Ishikawa (cell line): ENCODE data around the gene PPBP.

Experiments used
- CEBPB ChIP-seq: IDR thresholded peaks from 2 replicates; pipeline ENCODE4 v1.6.1; 2012
- CREB1 ChIP-seq: IDR thresholded peaks from 2 replicates; pipeline ENCODE4 v1.6.1; 2012; ENCODE audit warnings: low read depth
- EGR1 ChIP-seq: IDR thresholded peaks from 2 replicates; pipeline ENCODE4 v1.6.1; 2012
- EP300 ChIP-seq: IDR thresholded peaks from 2 replicates; pipeline ENCODE4 v1.6.1; 2012; ENCODE audit warnings: borderline replicate concordance
- FOXM1 ChIP-seq: IDR thresholded peaks from 2 replicates; pipeline ENCODE4 v1.6.1; 2012; ENCODE audit warnings: low read depth, borderline replicate concordance
- NFIC ChIP-seq: IDR thresholded peaks from 2 replicates; pipeline ENCODE4 v1.6.1; 2012
- RAD21 ChIP-seq: IDR thresholded peaks from 2 replicates; pipeline ENCODE4 v1.6.1; 2012; ENCODE audit warnings: low read depth
- TAF1 ChIP-seq: IDR thresholded peaks from 2 replicates; pipeline ENCODE4 v1.6.1; 2012; ENCODE audit warnings: low read depth, mild to moderate bottlenecking
- TCF12 ChIP-seq: IDR thresholded peaks from 2 replicates; pipeline ENCODE4 v1.6.1; 2012; ENCODE audit warnings: low read depth
- TEAD4 ChIP-seq: IDR thresholded peaks from 2 replicates; pipeline ENCODE4 v1.6.1; 2012
- YY1 ChIP-seq: IDR thresholded peaks from 2 replicates; pipeline ENCODE4 v1.6.1; 2012; ENCODE audit warnings: low read depth
- ZBTB7A ChIP-seq: IDR thresholded peaks from 2 replicates; pipeline ENCODE4 v1.6.1; 2012; ENCODE audit warnings: low read depth
- TF ChIP-seq, protein P1 (sequence below): IDR thresholded peaks from 2 replicates; pipeline ENCODE4 v1.6.1; 2012
- TF ChIP-seq, protein P2 (sequence below): IDR thresholded peaks from 2 replicates; pipeline ENCODE4 v1.6.1; 2012
- TF ChIP-seq, protein P3 (sequence below): IDR thresholded peaks from 2 replicates; pipeline ENCODE4 v1.6.1; 2012; ENCODE audit warnings: low read depth, mild to moderate bottlenecking

Gene PPBP

DNA sequence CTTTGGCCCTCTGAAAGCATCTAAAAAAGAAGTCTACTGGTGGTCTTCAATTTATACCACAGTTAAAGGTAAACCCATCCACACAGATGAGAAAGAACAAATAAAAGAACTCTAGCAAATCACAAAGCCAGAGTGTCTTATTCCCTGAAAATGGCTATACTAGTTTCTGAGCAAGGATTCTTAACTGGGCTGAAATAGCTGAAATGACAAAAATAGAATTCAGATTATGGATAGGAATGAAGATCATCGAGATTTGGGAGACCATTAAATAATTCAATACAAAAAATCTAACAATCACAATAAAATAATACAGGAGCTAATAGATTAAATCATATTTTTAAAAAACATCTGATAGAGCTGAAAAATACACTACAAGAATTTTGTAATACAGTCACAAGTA, 18.0 kb downstream of the PPBP start:
- no peak for TF ChIP-seq EGR1
- TF ChIP-seq RAD21, result no peak
- TF ChIP-seq TEAD4, result no peak
- no peak for TF ChIP-seq TCF12
- no peak for TF ChIP-seq FOXM1
- TF ChIP-seq, protein P1, sequence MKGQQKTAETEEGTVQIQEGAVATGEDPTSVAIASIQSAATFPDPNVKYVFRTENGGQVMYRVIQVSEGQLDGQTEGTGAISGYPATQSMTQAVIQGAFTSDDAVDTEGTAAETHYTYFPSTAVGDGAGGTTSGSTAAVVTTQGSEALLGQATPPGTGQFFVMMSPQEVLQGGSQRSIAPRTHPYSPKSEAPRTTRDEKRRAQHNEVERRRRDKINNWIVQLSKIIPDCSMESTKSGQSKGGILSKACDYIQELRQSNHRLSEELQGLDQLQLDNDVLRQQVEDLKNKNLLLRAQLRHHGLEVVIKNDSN, result no peak

DNA sequence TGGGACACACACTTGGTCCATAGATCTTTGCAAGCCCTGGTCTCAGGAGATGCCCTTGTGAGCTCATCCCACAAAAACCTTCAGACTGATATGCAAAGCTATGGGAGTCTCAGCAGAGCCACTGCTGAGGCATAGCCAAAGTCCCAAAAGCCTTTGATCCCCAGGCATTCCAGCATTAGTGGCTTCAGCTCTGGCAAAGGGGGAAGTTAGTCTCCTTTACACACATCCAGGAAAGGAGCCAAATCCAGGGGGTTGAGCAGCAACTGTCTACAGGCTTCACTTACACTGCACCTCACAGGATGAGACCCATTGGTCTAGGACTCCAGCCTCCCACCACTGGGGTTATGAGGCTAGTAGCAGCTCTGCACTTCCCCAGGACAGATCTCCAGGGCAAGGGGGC, 20.1 kb downstream of the PPBP start:
- TF ChIP-seq EGR1 (no peak), TEAD4 (no peak), RAD21 (no peak), TCF12 (no peak), TAF1 (no peak), ZBTB7A (no peak), EP300 (no peak), CEBPB (no peak), NFIC (no peak), FOXM1 (no peak), CREB1 (no peak), YY1 (no peak)
- TF ChIP-seq, protein P2, sequence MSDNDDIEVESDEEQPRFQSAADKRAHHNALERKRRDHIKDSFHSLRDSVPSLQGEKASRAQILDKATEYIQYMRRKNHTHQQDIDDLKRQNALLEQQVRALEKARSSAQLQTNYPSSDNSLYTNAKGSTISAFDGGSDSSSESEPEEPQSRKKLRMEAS, result no peak
- TF ChIP-seq, protein P3, sequence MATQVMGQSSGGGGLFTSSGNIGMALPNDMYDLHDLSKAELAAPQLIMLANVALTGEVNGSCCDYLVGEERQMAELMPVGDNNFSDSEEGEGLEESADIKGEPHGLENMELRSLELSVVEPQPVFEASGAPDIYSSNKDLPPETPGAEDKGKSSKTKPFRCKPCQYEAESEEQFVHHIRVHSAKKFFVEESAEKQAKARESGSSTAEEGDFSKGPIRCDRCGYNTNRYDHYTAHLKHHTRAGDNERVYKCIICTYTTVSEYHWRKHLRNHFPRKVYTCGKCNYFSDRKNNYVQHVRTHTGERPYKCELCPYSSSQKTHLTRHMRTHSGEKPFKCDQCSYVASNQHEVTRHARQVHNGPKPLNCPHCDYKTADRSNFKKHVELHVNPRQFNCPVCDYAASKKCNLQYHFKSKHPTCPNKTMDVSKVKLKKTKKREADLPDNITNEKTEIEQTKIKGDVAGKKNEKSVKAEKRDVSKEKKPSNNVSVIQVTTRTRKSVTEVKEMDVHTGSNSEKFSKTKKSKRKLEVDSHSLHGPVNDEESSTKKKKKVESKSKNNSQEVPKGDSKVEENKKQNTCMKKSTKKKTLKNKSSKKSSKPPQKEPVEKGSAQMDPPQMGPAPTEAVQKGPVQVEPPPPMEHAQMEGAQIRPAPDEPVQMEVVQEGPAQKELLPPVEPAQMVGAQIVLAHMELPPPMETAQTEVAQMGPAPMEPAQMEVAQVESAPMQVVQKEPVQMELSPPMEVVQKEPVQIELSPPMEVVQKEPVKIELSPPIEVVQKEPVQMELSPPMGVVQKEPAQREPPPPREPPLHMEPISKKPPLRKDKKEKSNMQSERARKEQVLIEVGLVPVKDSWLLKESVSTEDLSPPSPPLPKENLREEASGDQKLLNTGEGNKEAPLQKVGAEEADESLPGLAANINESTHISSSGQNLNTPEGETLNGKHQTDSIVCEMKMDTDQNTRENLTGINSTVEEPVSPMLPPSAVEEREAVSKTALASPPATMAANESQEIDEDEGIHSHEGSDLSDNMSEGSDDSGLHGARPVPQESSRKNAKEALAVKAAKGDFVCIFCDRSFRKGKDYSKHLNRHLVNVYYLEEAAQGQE, result no peak
- TF ChIP-seq, protein P1, result no peak

DNA sequence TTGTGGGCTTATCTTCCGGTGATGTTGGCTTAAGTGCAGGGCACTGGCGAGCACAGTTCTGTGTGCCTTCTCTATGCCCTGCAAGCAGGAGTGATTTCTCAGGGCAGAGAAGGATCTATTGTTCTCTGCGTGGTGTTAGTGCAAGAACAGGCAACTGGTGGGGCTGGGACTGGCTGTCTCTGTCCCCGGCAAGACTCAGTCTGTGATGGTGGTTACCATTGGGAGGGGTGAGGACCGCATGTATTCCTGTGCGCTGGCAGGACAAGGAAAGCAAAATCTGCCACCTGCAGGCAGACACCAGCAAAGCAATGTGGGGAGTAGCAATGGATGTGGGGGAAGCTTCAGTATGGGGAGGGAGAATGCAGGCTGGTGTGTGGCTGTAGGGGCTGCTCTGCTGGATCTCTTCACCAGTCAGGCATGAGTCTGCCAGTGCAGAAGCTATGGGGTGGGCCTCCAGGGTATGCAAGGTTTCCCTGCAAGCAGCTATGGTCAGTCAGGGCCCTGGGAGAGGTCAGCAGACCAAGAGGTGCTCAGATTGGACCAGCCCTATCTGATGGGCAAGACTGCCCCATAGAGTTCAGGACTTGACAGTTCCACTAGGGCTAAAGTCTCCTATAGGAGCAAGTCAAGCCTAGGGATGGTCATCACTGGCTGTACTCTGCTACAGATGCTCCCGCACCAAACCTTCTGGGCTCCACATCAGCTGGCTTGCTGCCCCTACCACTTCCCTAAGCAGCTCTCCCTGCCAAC, 23.0 kb downstream of the PPBP start:
- TF ChIP-seq FOXM1 (no peak), RAD21 (peak; percentile 57), TCF12 (no peak)

DNA sequence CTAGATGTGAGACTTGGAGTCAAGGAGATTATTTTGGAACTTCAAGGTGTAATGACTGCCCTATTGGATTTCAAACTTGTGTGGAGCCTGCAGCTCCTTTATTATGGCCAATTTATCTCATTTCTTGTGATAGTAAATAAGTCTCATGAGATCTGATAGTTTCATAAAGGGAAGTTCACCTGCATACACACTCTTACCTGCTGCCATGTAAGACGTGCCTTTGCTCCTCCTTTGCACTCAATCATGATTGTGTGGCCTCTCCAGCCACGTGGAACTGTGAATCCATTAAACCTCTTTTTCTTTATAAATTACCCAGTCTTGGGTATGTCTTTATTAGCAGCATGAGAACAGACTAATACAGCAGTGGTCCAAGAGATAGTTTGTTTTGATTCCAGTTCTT, 25.3 kb downstream of the PPBP start:
- TF ChIP-seq CEBPB (no peak), FOXM1 (no peak), RAD21 (no peak), EP300 (no peak), YY1 (no peak), CREB1 (no peak), TCF12 (no peak), NFIC (no peak)
- TF ChIP-seq, protein P3, result no peak
- TF ChIP-seq, protein P1, result no peak

DNA sequence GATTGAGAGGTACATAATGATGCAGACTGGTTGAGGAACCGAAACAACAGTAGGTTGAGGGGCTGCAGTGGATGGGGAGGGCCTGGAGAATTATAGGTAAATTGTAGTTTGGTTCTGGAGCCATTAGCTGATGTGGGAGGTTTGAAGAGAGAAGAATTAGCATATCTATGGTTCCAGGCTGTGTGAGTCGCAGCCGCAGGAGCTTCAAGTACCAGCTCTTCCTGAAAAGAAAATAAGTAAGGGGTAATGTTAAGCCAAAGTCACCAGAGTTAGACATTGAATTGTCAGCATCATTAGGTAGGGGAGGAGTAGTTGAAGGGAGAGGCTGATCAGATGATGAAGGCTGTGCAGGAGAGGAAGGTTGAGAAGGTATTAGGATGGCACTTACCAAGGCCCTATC, 35.6 kb downstream of the PPBP start:
- TF ChIP-seq, protein P3, result no peak
- no peak for TF ChIP-seq TEAD4
- TF ChIP-seq, protein P2, result no peak
- no peak for TF ChIP-seq TCF12
- TF ChIP-seq CEBPB, result no peak
- no peak for TF ChIP-seq EP300
- no peak for TF ChIP-seq CREB1
- TF ChIP-seq EGR1, result no peak
- TF ChIP-seq NFIC, result no peak
- TF ChIP-seq YY1, result no peak
